ENCODE data around the gene CBX6. TPM values are rescaled to one million over a fixed set of nuclear protein-coding genes. Genes with fewer than 3 reads are reported as not detected.

CBX6 gene
- total RNA-seq, 1 donor from 2014 or later, result 51.8 TPM

GRCh38 chr22:38841211-38841610 is 30.8 kb downstream of the CBX6 start:
- DNase-seq (ENCODE audit: low spot score), result no peak

GRCh38 chr22:38840129-38840528 is 31.9 kb downstream of the CBX6 start:
- DNase-seq (ENCODE audit: low spot score), result no peak

DNA sequence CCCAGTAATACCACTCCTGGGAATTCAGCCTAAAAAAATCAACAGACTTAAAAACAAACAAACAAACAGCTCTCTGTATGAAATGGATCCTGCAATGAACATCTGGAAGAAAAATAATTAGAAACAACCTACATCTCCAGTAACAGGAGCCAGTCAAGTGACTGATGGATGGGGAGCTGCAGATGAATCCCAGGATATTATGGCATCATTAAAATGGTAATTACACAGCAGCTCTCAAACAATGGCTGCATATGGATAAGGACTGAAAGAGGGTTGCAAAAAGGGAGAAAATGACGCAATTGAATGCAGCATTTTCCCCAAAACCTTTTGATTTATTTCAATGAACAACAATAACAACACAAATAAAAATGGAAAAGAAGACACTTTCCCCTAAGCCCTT is 32.3 kb downstream of the CBX6 start:
- no peak for DNase-seq (ENCODE audit: low spot score)

DNA sequence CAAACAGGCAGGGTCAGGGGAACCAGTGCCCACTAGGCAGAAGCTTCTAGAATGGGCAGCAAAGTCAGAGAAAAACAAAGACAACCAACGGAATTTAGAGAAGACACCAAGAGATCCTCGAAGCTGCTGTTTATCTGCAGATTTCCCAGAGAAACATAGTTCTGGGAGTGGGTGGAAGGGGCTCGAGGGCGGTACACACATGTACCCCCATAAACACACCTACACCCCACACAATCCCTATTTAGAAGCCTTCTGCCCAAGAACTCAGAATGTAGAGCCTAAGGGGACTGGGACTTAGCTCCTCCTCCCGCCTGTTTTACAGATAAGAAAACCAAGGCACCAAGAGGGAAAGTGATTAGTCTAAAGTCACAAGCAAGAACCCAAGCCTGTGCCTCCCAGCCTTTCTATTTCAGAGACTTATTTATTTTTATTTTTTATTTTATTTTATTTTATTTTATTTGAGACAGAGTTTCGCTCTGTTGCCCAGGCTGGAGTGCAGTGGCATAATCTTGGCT is 34.5 kb downstream of the CBX6 start:
- DNase-seq (ENCODE audit: low spot score), result no peak

GRCh38 chr22:38835888-38836301 is 36.1 kb downstream of the CBX6 start:
- no peak for DNase-seq (ENCODE audit: low spot score)

- DNase-seq (ENCODE audit: low spot score), result no peak
Observed at GRCh38 chr22:38834991-38835390, 37.0 kb downstream of the CBX6 start.

DNA sequence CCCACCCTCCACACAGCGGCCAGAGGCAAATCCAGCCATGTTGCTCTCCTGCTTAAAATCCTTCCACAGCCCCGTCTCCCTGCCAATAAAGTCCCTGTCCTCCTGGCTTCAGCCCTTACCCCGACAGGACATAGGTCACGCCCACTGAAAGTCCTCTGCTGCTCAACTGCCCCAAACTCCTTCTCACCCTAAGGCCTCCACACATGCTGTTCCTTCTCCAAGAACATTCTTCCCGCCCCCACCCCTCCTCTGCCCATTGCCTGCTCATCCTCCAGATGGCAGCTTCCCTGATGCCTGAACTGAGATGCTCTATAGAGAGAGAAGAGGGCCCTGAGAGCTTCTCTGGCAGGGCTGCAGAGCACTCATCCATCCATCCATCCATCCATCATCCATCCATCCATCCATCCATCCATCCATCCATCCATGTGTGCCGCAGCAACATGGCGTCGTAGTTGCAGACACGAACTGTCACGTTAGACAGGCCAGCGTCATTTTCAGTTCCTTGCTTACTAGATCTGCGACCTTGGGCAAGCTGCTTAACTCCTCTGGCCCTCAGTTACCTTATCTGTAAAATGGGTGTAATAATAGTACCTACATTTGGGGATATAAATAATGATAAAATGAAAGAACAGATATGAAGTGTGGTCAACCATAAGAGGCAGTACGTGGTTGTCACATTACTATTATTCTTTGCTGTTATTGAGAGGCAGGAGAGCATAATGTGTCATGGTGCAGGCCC is 37.6 kb downstream of the CBX6 start:
- DNase-seq (ENCODE audit: low spot score), result no peak

- no peak for DNase-seq (ENCODE audit: low spot score)
Observed at GRCh38 chr22:38833061-38833460, 39.0 kb downstream of the CBX6 start.

DNA sequence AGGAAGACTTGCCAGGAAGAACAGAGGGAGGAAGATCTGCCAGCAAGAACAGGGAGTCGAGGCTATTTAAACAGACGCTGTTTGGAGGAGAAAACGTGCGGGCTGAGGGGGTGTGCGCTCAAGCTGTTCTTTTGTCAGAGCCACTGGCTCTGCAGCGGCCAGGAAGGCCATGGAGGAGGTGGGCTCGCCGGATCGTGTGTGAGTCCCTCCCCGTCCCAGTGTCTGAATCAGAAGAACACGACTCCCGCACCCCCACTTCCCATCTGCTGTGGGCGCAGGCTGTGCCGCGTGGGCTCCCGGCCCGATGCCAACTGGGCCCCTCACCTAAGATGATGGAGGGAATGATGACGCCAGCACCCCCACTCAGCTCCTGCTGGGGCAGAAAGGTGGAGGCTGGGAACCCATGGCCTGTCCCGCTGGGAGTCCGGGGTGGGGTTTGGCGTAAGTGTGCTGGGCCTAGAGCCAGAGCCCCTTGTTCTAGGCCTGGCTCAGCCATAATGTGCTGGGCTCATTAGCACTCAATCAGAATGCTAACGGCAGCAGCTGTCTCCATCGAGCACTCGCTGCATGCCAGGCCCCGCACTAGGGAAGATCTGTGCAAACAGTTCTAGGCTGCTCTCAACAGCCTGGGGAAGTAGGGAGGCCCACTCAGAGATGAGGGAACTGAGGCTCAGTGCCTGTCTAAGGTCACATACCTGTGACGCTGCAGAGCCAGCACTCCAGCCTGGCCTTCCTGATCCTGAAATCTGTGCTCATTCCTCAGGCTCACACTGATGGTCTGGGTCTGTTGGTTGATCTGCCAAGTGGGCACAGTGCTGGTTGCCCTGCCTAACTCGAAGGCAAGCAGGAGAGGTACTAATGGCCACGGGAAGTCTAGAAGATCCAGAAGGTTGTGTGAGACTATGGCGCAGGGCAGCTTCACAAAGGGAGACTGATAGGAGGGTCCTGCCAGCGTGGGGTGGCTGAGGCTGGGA is 39.7 kb downstream of the CBX6 start:
- no peak for DNase-seq (ENCODE audit: low spot score)

GRCh38 chr22:38831166-38831945 is 40.7 kb downstream of the CBX6 start:
- DNase-seq (ENCODE audit: low spot score), result no peak

DNA sequence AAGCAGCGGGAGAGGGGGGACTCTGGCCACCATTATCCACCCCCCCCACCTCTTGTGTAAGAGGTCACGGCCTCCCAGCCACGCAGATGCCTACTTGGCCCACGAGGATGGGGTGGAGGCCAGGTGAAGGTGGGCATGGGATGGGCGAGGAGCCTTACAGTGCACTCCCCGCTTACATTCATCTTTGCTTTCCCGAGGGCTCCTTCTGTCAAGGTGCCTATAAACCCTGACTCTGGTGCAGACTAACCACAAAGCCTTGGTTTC is 41.2 kb downstream of the CBX6 start:
- no peak for DNase-seq (ENCODE audit: low spot score)

DNA sequence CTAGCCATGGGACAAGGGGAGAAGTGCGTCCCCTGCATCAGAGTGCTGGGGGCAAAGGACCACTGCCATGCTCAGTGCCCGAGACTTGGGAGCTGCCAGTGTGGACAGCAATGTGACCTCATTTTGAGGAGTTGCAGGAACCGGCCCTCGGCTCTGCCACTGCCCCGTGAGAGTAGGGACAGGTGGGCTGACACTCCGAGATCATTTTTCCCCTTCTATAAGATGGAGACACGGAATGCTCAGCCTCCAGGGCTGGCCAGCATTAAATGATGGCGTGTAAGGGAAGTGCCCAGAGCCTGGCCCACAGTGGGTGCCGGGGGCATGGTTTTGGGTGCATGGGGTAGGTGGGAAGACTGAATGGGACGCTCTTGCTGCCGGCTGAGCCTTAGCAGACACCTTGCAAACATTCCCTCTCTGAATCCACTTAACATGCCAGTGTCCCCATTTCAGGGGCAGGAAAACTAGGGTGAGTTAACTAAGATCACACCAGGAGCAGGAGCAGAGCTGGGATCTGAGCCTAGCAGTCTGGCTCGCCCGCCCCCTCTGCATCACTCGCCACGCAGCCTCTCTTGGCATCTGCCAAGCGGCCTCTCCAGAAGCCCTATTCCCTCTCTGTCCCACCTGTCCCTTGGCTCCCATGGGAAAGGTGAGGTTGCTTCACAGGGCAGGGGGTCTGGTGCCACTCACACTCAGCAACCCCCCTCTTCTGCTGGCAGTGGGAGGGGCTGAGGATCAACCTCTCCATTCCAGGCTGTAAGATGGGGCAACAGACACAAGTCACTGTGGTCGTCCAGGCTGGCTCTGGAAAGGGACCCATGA is 41.8 kb downstream of the CBX6 start:
- DNase-seq (ENCODE audit: low spot score), result no peak

DNA sequence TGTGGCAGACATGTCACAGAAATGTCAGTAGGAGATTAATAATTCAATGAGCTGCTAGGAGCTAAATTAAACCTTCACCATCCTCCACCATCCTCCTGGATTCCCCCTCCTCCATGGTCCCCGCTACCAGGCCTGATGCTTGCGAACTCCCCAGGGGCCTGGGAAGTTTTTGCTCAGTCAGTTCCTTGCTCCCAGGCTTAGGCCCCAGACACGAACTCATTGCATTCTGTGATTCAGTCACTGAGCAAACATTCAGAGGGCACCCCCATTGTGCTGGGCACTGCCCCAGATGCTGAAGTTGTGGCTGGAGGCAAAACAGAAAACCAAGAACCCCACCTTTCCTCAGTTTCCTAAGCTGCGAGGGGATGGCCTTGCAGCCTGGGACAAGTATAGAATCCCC is 42.5 kb downstream of the CBX6 start:
- no peak for DNase-seq (ENCODE audit: low spot score)

DNA sequence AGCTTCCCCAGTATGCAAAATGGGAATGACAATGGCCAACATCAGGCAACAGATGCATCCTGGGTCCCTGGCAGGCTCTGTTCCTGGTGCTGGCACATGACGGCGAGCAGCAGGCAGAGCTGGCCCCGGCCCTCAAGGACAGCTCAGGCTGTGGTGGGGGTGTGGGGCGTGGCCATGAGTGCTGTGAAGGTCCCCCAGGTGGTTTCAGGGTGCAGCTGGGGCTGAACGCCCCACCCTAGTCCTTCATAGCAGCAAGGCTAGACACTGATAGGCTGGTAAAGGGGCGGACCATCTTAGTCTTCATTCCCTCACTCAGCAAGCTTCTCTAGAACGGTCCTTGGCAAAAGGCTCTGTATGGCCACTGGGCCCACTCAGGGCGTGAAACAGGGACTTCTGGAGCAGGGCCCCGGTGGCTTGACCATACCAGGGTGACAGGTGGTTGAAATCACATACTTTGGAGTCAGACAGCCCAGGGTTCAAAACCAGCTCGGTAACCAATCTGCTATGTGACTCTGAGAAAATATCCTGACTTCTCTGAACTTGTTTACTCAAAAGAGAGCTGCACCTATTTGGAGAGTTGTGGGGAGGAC is 43.3 kb downstream of the CBX6 start:
- DNase-seq (ENCODE audit: low spot score), result no peak

DNA sequence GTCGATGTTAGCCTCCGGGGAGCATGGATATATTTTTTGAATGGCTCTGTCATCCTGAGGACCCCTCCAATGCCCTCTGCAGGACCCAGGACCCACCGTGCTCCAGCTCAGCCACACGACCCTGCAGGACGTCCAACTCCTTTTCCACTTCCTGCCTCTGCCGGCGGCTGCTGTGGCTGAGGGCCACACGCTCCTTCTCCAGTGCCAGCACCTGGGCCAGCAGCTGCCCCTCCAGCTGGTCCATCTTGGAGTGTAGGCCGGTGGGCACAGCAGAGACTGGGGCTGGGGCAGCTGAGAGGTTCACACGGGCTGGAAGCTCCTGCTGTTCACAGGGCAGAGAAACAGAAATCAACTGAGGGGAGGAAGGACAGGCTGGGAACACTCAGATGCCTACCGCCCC is 43.8 kb downstream of the CBX6 start:
- DNase-seq (ENCODE audit: low spot score), result no peak

DNA sequence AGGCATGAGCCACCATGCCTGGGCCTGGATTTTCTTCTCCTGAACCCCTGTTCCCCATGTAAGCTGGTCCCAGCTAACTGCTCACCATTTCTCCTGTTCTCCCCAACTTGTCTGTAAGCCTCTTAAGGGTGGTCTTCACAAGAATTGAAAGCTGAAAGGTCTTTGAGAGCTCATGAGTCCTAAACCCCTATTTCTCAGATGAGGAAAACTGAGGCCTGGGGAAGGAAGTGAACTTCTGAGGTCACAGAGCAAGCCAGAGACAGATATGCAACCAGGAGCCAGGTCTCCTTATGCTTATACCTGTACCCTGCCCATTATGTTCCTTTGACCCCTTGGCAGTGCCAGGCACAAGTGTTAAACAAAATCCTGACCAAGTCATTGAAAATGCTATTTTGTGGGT is 44.5 kb downstream of the CBX6 start:
- no peak for DNase-seq (ENCODE audit: low spot score)

DNA sequence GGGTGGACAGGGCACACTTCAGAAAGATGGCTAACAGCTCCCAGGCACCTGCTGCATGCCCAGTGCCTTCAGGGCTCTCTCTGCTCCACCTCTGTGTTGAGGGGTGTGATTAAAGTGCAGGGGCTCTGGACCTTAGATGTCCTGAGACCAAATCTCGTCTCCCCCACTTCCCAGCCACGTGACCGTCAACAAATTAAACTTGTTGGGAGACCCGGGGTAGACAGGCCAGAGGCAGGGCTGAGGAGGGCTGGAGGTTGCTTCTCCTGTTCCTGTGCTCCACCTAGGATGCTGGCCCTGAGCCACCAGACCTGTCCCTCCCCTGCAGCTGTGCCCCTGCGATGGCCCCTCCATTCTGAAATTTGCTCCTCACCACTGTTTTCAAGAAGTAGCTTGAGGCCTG is 45.2 kb downstream of the CBX6 start:
- no peak for DNase-seq (ENCODE audit: low spot score)

GRCh38 chr22:38826386-38826785 is 45.6 kb downstream of the CBX6 start:
- DNase-seq (ENCODE audit: low spot score), result no peak

DNA sequence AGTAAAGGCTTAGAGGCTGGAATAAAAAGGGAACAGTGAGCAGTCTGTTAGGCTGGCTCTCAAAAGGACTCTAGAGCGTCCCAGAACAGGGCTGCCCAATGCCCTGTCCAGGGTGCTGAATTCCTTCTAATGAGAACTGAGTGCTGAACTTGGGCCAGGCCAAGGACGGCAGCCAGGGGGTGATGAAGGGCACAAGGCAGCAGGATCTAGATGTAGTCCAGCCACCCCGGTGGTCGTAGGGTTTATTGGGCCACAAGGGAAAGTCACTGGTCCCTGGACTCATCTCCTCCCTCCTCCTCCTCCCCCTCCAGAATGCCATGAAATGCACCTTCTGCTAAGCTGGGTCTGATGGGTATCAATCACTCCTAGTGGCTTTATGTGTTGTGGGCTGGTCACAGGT is 47.4 kb downstream of the CBX6 start:
- DNase-seq (ENCODE audit: low spot score), result peak; percentile 85

- DNase-seq (ENCODE audit: low spot score), result no peak
Observed at GRCh38 chr22:38823637-38824036, 48.4 kb downstream of the CBX6 start.

- DNase-seq (ENCODE audit: low spot score), result no peak
Observed at GRCh38 chr22:38823076-38823475, 48.9 kb downstream of the CBX6 start.

Measured in umbilical cord (tissue), 2 donors.